K562 (cell line): ENCODE measurements around the gene NOTO. TPM values are rescaled to one million over a fixed set of nuclear protein-coding genes. Genes with fewer than 3 reads are reported as not detected.

Source experiments
- BRCA1 ChIP-seq, 2 experiments: fragments of 450-650 bp in 1 of 2; sonication (generic) in 1 of 2; formaldehyde crosslinking in 1 of 2; IDR thresholded peaks; 2 replicates each; pipeline versions ENCODE4 v1.5.0 to v1.6.1; 2017 to 2020; ENCODE audit warnings: mild to moderate bottlenecking in 1 of 2, missing genetic modification reagents in 1 of 2
- CHD1 ChIP-seq: fragments of 200-600 bp; sonication (generic); IDR thresholded peaks from one replicate; pipeline ENCODE4 v1.6.1; 2012; ENCODE audit warnings: mild to moderate bottlenecking, moderate library complexity, low read length, inconsistent platforms
- ELF1 ChIP-seq: fragments of 200-800 bp; sonication (Bioruptor generic); IDR thresholded peaks from 2 replicates; pipeline ENCODE4 v1.6.1; 2016; ENCODE audit warnings: missing genetic modification characterization, missing compliant biosample characterization
- KLF16 ChIP-seq: IDR thresholded peaks from 2 replicates; pipeline ENCODE4 v1.6.1; 2016; ENCODE audit warnings: antibody characterized with exemption
- MEF2D ChIP-seq: conservative IDR thresholded peaks from 2 replicates; pipeline ENCODE4 v1.6.1; 2016; ENCODE audit warnings: low read depth, missing genetic modification characterization, missing compliant biosample characterization
- NCOA2 ChIP-seq, 2 experiments: fragments of 450-650 bp; IDR thresholded peaks; 2 replicates each; pipeline ENCODE4 v1.6.1; 2018; ENCODE audit warnings: mild to moderate bottlenecking in 2 of 2, moderate library complexity in 1 of 2; ENCODE audit not compliant: partially characterized antibody in 2 of 2
- POLR2G ChIP-seq: fragments of 200-400 bp; formaldehyde crosslinking; IDR thresholded peaks from 2 replicates; pipeline ENCODE4 v1.6.1; 2017; ENCODE audit warnings: low read depth, mild to moderate bottlenecking, antibody characterized with exemption, low read length, moderate library complexity
- POLR3A ChIP-seq: IDR thresholded peaks from 2 replicates; pipeline ENCODE4 v1.6.1; 2011; ENCODE audit warnings: borderline replicate concordance, mild to moderate bottlenecking, moderate library complexity; ENCODE audit not compliant: insufficient read length, insufficient read depth; ENCODE audit errors: extremely low read depth
- RBBP5 ChIP-seq: fragments of 200-600 bp; sonication (generic); IDR thresholded peaks from 2 replicates; pipeline ENCODE4 v1.6.1; 2012; ENCODE audit warnings: borderline replicate concordance, mild to moderate bottlenecking, low read length, control low read depth, inconsistent platforms; ENCODE audit not compliant: insufficient read depth, poor library complexity, severe bottlenecking
- RBM34 ChIP-seq: fragments of 200-400 bp; formaldehyde crosslinking; IDR thresholded peaks from 2 replicates; pipeline ENCODE4 v1.6.1; 2018; ENCODE audit warnings: low read length, borderline replicate concordance; ENCODE audit not compliant: insufficient read depth
- RNF2 ChIP-seq: sonication (generic); IDR thresholded peaks from 2 replicates; pipeline ENCODE4 v1.6.1; 2016
- RUNX1 ChIP-seq: sonication (generic); IDR thresholded peaks from 2 replicates; pipeline ENCODE4 v1.6.1; 2016; ENCODE audit warnings: antibody characterized with exemption, low read depth
- SMAD3 ChIP-seq: fragments of 450-650 bp; formaldehyde crosslinking; conservative IDR thresholded peaks from 2 replicates; pipeline ENCODE4 v1.4.0; 2020; ENCODE audit warnings: mild to moderate bottlenecking
- SMAD4 ChIP-seq: fragments of 250-450 bp; sonication (Bioruptor Pico); conservative IDR thresholded peaks from 2 replicates; pipeline ENCODE4 v1.8.0; 2021; ENCODE audit warnings: inconsistent platforms, mild to moderate bottlenecking, moderate library complexity
- TAF15 ChIP-seq: fragments of 200-400 bp; formaldehyde crosslinking; IDR thresholded peaks from 2 replicates; pipeline ENCODE4 v1.6.1; 2017; ENCODE audit warnings: mild to moderate bottlenecking, low read depth, low read length, moderate library complexity
- TOE1 ChIP-seq, 2 experiments: fragments of 450-650 bp in 1 of 2; sonication (generic) in 1 of 2; formaldehyde crosslinking in 1 of 2; IDR thresholded peaks; 2 replicates each; pipeline versions ENCODE4 v1.7.1 to v1.8.0; 2016 to 2022; ENCODE audit warnings: borderline replicate concordance in 2 of 2, mild to moderate bottlenecking in 2 of 2, antibody characterized with exemption in 1 of 2, inconsistent platforms in 1 of 2, low read depth in 1 of 2, missing genetic modification reagents in 1 of 2, moderate library complexity in 1 of 2
- ZEB2 ChIP-seq: fragments of 450-650 bp; IDR thresholded peaks from 2 replicates; pipeline ENCODE4 v1.6.1; 2016
- ZNF57 ChIP-seq: fragments of 450-650 bp; formaldehyde crosslinking; IDR thresholded peaks from 2 replicates; pipeline ENCODE4 v1.4.0; 2020; ENCODE audit warnings: mild to moderate bottlenecking, moderate library complexity
- ZNF696 ChIP-seq: fragments of 250-450 bp; sonication (Bioruptor Pico); conservative IDR thresholded peaks from 2 replicates; pipeline ENCODE4 v1.4.0; 2020; ENCODE audit warnings: mild to moderate bottlenecking, moderate library complexity
- ZNF830 ChIP-seq: fragments of 250-450 bp; sonication (Bioruptor Pico); IDR thresholded peaks from 2 replicates; pipeline ENCODE4 v1.5.0; 2021; ENCODE audit warnings: mild to moderate bottlenecking
- ZSCAN32 ChIP-seq: fragments of 450-650 bp; formaldehyde crosslinking; IDR thresholded peaks from 2 replicates; pipeline ENCODE4 v1.4.0; 2020; ENCODE audit warnings: mild to moderate bottlenecking, moderate library complexity
- polyA plus RNA-seq, 8 experiments: library from polyadenylated mRNA; depleted of rRNA in 4 of 8; stranded (reverse) in 5 of 8; unstranded in 3 of 8; fragments of >200 nt; fragmentation: Nextera tagmentation in 2 of 8; fragmentation: Illumina TruSeq in 1 of 8; extraction: Ambion mirVana in 2 of 8; extraction: Trizol in 1 of 8; gene quantifications; 2 replicates each; pipeline versions ENCODE4 v1.2.1 to v1.2.3, GENCODE V29; 2011 to 2014; ENCODE audit warnings: inconsistent platforms in 1 of 8, missing spikeins in 1 of 8
- total RNA-seq, 7 experiments: library from RNA; depleted of rRNA in 6 of 7; stranded (reverse); fragments of >200 nt in 6 of 7; fragmentation: Illumina TruSeq in 2 of 7; extraction: Trizol in 2 of 7; gene quantifications; 2 replicates each; pipeline versions ENCODE4 v1.2.1 to v1.2.3, GENCODE V29; 2011 to 2021; ENCODE audit warnings: low replicate concordance in 1 of 7
- TF ChIP-seq, protein P1 (sequence below): sonication (generic); formaldehyde crosslinking; IDR thresholded peaks from 2 replicates; pipeline ENCODE4 v1.8.1; 2022; ENCODE audit warnings: missing genetic modification reagents
- TF ChIP-seq, protein P2 (sequence below): fragments of 450-650 bp; formaldehyde crosslinking; IDR thresholded peaks from 2 replicates; pipeline ENCODE4 v1.4.0; 2020; ENCODE audit warnings: mild to moderate bottlenecking
- TF ChIP-seq, protein P3 (sequence below): fragments of 150-350 bp; conservative IDR thresholded peaks from 2 replicates; pipeline ENCODE4 v1.6.1; 2014; ENCODE audit warnings: low read length

The NOTO gene
- total and polyA plus RNA-seq, 9 of the 15 experiments (the other 6 are each of a cell fraction or from before 2014, with no cell fraction given): not detected

DNA sequence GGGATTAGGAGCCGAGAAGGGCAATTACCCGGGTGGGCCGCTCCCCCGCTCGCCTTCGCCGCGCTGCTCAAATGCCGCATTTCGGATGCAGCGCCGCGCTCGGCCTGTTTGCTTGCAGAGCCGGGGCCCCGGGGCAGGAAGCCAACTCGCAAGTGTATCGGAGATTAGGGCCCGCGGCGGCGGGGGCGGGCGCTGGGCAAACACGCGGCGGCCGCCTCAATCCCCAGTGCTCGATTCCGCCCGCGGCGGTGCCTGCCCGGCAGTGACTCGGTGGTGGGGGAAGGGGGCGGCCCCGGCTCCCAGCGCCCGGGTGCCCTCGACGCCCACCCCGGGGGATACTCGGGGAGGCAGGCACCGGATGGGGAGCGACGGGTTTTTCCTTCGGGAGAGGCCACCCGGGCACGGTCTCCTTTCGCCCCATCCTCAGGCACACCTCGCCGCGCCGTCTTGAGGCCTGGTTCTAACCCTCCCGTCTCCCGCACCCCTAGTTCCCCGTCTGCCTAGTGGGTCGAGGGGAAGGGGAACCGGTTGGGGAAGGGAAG is 26.6 kb upstream of the NOTO start (continued):
- TF ChIP-seq TAF15 (no peak), RUNX1 (no peak), BRCA1 (IDR thresholded peaks at IDR 0.05) (no peak), BRCA1 (CRISPR knock-in tag; IDR thresholded peaks at IDR 0.05) (no peak), TOE1 (IDR thresholded peaks at IDR 0.05; ENCODE audit: borderline replicate concordance) (no peak), TOE1 (CRISPR knock-in tag; IDR thresholded peaks at IDR 0.05; ENCODE audit: borderline replicate concordance, low read depth) (no peak), SMAD3 (CRISPR knock-in tag) (no peak), MEF2D (tag) (no peak), ZSCAN32 (CRISPR knock-in tag) (no peak), NCOA2 (IDR thresholded peaks at IDR 0.05; ENCODE audit: partially characterized antibody in 2 of 2) (no peak), POLR2G (peak; percentile 82), ZEB2 (no peak), ZNF830 (CRISPR knock-in tag) (no peak), ZNF57 (no peak), ELF1 (no peak), CHD1 (no peak), RBM34 (no peak), RNF2 (peak; percentile 50; the same call in 1 of the 2 replicates), KLF16 (no peak), RBBP5 (no peak), ZNF696 (CRISPR knock-in tag) (no peak), SMAD4 (peak; percentile 63), POLR3A (no peak)
- TF ChIP-seq, protein P1, sequence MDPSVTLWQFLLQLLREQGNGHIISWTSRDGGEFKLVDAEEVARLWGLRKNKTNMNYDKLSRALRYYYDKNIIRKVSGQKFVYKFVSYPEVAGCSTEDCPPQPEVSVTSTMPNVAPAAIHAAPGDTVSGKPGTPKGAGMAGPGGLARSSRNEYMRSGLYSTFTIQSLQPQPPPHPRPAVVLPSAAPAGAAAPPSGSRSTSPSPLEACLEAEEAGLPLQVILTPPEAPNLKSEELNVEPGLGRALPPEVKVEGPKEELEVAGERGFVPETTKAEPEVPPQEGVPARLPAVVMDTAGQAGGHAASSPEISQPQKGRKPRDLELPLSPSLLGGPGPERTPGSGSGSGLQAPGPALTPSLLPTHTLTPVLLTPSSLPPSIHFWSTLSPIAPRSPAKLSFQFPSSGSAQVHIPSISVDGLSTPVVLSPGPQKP (CRISPR knock-in tag): no peak
- TF ChIP-seq, protein P2, sequence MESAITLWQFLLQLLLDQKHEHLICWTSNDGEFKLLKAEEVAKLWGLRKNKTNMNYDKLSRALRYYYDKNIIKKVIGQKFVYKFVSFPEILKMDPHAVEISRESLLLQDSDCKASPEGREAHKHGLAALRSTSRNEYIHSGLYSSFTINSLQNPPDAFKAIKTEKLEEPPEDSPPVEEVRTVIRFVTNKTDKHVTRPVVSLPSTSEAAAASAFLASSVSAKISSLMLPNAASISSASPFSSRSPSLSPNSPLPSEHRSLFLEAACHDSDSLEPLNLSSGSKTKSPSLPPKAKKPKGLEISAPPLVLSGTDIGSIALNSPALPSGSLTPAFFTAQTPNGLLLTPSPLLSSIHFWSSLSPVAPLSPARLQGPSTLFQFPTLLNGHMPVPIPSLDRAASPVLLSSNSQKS (CRISPR knock-in tag): no peak
- TF ChIP-seq, protein P3, sequence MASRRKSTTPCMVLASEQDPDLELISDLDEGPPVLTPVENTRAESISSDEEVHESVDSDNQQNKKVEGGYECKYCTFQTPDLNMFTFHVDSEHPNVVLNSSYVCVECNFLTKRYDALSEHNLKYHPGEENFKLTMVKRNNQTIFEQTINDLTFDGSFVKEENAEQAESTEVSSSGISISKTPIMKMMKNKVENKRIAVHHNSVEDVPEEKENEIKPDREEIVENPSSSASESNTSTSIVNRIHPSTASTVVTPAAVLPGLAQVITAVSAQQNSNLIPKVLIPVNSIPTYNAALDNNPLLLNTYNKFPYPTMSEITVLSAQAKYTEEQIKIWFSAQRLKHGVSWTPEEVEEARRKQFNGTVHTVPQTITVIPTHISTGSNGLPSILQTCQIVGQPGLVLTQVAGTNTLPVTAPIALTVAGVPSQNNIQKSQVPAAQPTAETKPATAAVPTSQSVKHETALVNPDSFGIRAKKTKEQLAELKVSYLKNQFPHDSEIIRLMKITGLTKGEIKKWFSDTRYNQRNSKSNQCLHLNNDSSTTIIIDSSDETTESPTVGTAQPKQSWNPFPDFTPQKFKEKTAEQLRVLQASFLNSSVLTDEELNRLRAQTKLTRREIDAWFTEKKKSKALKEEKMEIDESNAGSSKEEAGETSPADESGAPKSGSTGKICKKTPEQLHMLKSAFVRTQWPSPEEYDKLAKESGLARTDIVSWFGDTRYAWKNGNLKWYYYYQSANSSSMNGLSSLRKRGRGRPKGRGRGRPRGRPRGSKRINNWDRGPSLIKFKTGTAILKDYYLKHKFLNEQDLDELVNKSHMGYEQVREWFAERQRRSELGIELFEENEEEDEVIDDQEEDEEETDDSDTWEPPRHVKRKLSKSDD: no peak
